SK-N-SH treated with all-trans-retinoic acid at 6 μM for 48 hours (cell line): ENCODE data around the gene CTPS2.

Experiments
- ARNTL ChIP-seq: fragments of 450-650 bp; formaldehyde crosslinking; IDR thresholded peaks from 2 replicates; pipeline ENCODE4 v1.5.0; 2020; ENCODE audit warnings: low read depth, mild to moderate bottlenecking, moderate library complexity, borderline replicate concordance
- ZFP30 ChIP-seq: fragments of 450-650 bp; formaldehyde crosslinking; IDR thresholded peaks from 2 replicates; pipeline ENCODE4 v1.5.0; 2022; ENCODE audit warnings: mild to moderate bottlenecking, moderate library complexity
- ZNF565 ChIP-seq: fragments of 450-650 bp; formaldehyde crosslinking; conservative IDR thresholded peaks from 2 replicates; pipeline ENCODE4 v1.5.0; 2020; ENCODE audit warnings: low read depth, mild to moderate bottlenecking, moderate library complexity
- TF ChIP-seq, protein P1 (sequence below): fragments of 250-450 bp; sonication (Bioruptor Pico); IDR thresholded peaks from 2 replicates; pipeline ENCODE4 v1.8.0; 2020; ENCODE audit warnings: mild to moderate bottlenecking, moderate library complexity, borderline replicate concordance
- TF ChIP-seq, protein P2 (sequence below): fragments of 250-450 bp; sonication (Bioruptor Pico); IDR thresholded peaks from 2 replicates; pipeline ENCODE4 v1.8.0; 2021; ENCODE audit warnings: low read depth, mild to moderate bottlenecking, moderate library complexity, borderline replicate concordance

DNA sequence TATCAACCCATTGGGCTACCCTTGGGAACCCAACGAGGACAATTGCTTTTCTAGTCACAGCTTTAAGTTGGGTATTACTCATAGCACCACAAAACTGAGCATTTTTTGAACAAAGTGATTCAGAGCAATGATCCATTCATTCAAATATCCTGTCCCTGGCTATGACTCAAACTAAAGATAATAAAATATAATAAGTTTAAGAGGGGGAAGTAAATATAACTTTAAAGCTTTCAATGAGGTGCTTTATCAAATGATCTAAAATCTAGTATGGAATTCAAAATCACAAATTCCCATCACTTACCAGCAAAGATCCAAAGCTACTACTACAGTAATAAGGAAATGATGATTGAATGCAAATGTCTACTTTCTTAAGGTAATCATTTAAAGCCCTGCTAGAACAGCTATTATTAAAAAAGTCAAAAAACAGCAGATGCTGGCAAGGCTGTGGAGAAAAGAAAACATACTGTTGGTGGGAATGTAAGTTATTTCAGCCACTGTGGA is 102.3 kb downstream of the CTPS2 start:
- TF ChIP-seq, protein P1, sequence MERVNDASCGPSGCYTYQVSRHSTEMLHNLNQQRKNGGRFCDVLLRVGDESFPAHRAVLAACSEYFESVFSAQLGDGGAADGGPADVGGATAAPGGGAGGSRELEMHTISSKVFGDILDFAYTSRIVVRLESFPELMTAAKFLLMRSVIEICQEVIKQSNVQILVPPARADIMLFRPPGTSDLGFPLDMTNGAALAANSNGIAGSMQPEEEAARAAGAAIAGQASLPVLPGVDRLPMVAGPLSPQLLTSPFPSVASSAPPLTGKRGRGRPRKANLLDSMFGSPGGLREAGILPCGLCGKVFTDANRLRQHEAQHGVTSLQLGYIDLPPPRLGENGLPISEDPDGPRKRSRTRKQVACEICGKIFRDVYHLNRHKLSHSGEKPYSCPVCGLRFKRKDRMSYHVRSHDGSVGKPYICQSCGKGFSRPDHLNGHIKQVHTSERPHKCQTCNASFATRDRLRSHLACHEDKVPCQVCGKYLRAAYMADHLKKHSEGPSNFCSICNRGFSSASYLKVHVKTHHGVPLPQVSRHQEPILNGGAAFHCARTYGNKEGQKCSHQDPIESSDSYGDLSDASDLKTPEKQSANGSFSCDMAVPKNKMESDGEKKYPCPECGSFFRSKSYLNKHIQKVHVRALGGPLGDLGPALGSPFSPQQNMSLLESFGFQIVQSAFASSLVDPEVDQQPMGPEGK (CRISPR knock-in tag): no peak
- TF ChIP-seq, protein P2, sequence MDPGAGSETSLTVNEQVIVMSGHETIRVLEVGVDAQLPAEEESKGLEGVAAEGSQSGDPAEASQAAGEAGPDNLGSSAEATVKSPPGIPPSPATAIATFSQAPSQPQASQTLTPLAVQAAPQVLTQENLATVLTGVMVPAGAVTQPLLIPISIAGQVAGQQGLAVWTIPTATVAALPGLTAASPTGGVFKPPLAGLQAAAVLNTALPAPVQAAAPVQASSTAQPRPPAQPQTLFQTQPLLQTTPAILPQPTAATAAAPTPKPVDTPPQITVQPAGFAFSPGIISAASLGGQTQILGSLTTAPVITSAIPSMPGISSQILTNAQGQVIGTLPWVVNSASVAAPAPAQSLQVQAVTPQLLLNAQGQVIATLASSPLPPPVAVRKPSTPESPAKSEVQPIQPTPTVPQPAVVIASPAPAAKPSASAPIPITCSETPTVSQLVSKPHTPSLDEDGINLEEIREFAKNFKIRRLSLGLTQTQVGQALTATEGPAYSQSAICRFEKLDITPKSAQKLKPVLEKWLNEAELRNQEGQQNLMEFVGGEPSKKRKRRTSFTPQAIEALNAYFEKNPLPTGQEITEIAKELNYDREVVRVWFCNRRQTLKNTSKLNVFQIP (CRISPR knock-in tag): no peak
- TF ChIP-seq ARNTL (CRISPR knock-in tag) (no peak), ZNF565 (no peak), ZFP30 (CRISPR knock-in tag) (no peak)
